Tibial nerve (tissue), 3 donors: ENCODE data around the gene ZMAT3.

Experiments used
- CTCF ChIP-seq, 5 experiments: fragments of 200-600 bp in 3 of 5; fragments of 450-650 bp in 2 of 5; sonication (generic) in 3 of 5; IDR thresholded peaks; one replicate each; pipeline ENCODE4 v1.5.1; 2016 to 2019; ENCODE audit warnings: antibody characterized with exemption in 5 of 5, mild to moderate bottlenecking in 3 of 5, moderate library complexity in 2 of 5
- POLR2A ChIP-seq, 2 donors: fragments of 450-650 bp; IDR thresholded peaks; one replicate each; pipeline ENCODE4 v1.6.1; 2017; ENCODE audit warnings: antibody characterized with exemption in 2 of 2, mild to moderate bottlenecking in 2 of 2, moderate library complexity in 2 of 2

- TF ChIP-seq POLR2A (IDR thresholded peaks at IDR 0.05) (no peak), CTCF (IDR thresholded peaks at IDR 0.05) (no peak)
Observed at GRCh38 chr3:179083977-179084376, 12.4 kb upstream of the ZMAT3 start.
